Stimulated activated CD4-positive, alpha-beta T cell treated with anti-CD3 and anti-CD28 coated beads, Interleukin-12 subunit alpha, Interleukin-12 subunit beta, amount 100 ng/mL, for 24 hours (primary cell): ENCODE measurements around the gene RELT.
A peak's percentile ranks its signal among the peaks of the same experiment; 100 is the strongest.

Source experiments
- DNase-seq, 2 experiments: peaks; one replicate each; pipeline ENCODE4 v3.0.0-alpha.2; 2020; ENCODE audit warnings: low read depth in 2 of 2

Gene RELT, protein sequence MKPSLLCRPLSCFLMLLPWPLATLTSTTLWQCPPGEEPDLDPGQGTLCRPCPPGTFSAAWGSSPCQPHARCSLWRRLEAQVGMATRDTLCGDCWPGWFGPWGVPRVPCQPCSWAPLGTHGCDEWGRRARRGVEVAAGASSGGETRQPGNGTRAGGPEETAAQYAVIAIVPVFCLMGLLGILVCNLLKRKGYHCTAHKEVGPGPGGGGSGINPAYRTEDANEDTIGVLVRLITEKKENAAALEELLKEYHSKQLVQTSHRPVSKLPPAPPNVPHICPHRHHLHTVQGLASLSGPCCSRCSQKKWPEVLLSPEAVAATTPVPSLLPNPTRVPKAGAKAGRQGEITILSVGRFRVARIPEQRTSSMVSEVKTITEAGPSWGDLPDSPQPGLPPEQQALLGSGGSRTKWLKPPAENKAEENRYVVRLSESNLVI

DNA sequence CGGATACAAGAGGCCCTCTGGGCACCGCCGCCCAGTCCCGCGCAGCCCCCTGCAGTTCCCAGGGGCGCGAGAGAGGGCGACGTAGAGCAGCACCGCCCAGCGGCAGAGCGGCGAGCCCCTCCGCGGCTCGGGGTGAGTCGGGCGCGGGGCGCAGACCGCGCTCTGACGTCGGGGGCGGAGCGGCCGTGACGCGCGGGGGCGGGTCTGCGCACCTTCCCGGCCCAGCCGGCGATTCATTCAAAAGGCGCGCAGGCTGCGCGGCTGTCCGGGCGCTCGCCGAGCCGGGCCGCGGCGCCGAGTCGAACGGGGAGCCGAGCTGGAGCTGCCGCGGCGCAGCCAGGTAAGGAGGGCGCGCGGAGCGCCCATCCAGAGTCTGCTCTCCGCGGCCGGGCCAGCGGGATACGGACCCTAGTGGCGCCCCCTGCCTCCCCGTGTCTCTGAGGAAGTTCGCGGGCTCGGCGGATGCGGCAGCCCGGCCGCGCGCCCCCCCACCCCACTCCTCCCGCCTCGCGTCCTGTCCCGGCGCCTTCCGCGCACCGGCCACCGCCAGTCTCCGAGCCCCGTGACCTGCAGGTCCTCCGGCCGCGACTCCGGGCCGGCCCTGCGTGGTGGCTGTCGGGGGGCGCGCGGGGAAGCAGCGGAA is at the start of gene RELT:
TSS of gene RELT (plus strand) at position 240 of the 643 bp plus-strand sequence. CDS start 12,738 bp downstream, outside the sequence.
- DNase-seq = peak; percentile 86 to 92

DNA sequence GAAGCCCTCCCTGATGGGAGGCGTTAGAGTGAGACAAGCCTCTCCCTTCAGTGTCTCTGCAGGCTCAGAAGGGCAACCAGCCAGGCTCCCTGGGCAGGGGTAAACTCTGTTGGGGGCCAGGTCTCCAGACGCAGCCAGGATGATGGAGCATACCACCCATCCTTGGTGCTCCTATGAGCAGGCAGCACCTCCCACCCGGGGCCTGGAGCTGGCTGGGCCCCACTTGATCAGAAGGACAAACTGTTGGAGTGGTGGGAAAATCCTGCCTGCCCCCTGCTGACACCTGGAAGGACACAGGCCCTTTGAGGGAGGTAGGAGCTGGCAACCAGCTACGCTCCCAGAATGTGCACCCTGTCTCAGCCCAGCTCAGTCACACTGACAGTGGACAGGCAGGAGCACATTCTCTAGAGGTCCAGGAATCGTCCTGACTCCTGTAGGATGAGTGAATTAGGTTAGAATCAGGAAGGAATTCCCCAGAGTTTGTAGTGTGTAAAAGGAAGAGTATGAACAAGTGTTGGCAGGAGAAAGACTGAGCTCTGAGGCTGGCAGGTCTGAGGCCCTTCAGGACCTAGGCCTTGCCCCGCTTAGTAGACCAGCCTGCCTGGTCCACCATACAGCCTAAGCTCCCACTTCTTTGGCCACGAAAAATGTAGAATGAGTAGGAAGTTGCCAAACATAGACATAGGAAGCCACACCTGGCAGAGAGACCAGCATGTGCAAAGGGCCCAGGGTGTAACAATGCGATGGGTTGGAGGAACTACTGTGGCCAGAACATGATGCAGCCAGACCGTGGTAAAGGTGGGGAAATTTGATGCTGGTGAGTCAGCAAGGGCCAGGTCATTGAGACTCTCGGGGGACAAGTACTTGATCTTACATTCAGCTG is 49.0 kb upstream of the RELT start:
- DNase-seq = no peak

DNA sequence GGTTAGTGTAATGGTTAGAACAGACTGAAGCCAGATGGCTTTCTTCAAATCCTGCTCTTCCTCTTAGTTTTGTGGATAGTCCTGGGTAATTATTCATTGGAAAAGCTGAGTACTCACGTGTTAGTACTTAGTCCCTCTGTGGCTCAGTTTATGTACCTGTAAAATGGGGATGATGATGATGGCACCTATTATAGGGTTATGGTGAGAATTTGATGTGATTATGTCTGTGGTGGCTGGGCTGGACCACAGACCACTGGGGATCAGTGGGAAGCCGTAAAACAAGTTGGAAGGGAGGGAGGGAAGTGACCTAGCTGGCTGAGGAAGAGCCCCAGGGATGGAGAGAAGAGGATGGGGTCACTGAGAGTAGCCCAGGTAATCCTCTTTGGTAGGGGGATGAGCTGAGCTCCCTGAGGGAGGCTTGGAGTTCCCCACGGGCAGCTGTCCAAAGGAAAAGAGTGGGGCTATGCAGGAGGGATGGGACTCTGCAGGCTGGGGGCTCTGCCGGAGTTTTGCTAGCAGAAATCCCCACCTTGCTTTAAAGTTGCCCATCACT is 48.3 kb upstream of the RELT start:
- DNase-seq = no peak

DNA sequence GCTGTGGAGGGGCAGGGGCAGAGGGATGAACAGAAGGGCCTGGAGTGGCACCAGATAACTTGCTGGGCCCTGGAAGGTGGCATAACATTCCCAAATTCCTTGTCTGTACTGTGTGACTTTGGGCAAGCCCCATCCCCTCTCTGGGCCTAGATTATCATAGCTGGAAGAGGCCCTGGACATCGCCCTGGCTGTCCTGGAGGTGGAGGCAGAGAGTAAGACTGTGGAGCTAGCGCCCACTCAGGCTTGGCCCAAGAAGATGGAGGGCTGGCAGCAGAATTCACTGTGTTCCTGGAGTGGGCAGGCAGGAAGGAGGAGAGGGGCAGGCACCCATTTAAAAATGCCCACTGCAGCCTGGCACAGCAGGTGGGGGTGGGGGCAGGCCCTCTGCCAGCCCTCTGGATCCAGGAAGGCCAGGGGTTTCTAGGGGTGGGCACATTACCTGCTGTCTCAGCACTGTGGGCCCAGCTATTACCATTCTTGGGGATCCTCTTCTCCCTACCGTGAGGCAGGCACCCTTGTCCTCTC is 45.6 kb upstream of the RELT start:
- no peak for DNase-seq

DNA sequence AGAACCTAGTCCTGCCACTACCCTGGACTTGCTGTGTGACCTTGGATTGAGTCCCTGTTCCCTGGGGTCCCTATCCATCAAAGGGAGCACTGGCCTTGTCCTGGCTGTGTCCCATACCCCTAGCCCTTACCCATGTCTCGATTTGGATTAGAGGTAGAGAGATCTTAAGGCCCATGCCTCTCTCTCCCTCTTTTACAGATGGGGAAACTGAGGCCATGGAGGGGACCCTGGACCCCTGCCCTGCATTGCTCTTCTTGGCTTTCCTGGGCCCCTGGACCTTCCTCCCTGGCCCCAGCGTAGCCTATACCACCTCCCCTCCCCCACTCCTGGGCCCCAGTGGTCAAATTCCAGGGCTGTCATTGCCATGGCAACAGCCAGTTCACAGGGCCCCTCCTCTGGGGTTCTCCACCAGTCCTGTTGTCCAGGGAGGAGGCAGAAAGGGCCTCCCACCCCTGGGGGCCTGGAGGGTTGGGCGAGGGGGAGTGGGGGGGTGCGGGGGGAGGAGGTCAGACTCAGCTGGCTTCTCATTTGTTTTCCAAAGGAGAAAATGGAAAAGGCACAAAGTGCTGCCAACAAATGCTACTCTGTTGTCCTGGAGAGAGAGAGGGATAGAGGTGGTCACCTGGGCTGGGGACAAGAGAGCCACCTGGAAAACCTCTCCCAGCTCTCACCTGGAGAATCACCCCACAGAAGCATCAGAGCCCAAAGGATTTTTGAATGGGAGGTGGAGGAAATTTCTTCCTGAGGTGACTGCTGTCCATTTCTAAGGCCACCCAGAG is 44.9 kb upstream of the RELT start:
- no peak for DNase-seq

DNA sequence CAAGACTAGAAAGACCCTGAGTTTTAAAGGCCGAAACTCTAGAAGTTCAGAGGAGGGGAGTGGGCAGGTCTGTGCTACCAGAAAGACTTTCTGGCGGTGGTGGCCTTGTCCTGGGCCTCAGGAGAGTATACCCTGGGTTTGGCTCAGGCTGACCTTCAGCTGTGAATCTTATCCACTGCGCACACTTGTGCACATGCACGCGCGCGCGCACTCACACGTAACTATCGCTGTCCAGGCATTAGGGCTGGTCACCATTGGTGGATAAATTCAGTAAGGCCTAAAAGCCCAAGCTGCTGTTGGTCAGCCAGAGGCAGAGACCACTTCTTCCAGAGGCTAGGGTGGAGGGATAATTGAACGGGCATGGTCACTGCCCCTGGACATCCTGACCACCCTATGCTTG is 43.0 kb upstream of the RELT start:
- no peak for DNase-seq

DNA sequence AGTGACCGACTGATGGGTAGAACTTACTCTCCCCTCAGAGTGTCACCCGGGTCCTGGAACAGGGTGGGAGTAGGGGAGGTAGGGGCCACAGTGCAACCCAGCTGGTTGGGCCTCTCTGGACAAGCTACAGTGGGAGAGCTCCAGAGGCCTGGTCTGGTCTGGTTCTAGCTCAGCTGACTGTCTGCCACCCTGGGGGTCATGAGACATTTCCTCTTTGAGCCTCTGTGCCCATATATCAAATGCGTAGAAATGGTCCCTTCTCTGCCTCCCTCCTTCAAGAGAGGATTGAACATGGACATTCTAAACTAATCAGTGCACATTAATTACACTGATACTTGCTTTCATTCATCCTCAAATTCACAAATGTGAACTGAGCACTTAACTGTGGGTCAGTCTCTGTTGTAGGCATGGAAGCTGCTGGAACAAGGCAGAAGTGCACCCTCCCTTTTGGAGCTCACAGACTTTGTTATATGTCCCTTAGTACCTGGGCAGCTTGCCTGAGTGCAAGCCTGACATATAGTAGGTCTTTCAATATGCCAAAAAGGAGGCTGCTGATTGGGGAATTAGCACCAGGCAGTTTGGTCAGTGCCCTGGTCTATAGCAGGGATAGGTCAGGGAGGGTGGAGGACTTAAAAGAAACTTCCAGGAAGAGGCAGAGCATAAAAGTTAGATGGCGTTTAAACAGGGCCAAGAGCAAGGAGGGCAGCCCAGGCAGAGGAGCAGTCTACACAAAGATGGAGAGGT is 42.4 kb upstream of the RELT start:
- DNase-seq = no peak

DNA sequence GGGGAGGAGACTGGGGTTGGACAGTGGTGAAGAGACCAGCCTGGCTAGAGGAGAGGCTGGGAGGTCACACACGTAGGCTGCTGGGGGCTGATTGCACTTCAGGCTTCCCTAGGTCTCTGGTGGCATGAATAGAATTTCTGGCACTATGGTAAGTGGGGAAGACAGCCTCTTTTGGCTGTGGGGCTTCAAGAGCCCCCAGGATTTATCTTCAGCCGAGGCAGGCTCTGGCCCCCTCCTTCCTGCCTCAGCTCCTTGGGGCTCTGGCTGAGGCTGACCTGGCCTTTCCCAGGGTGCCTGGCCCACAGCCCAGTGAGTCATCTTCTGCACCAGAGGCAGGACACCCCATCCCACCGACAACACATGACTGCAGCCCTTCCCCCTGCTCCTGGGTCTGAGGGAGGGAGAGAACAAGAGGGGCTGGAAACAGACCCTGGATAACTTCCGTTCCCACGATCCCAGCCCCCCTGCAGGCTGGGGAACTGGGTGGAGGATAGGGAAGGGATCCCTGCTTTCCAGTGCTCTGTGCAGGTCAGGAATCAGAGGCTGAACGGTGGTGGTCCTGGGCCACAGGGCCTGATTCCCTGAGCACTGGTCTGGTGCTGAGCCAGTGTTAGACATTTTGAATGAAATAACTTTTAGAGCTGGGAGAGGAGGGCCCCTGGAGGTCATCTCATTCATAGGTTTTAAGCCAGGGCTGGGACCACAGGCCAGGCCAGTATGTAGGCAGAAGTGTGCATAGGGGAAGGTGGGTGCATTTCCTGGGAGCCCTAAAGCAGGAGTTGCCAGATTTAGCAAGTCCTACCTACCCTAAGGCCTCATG is 41.6 kb upstream of the RELT start:
- no peak for DNase-seq

DNA sequence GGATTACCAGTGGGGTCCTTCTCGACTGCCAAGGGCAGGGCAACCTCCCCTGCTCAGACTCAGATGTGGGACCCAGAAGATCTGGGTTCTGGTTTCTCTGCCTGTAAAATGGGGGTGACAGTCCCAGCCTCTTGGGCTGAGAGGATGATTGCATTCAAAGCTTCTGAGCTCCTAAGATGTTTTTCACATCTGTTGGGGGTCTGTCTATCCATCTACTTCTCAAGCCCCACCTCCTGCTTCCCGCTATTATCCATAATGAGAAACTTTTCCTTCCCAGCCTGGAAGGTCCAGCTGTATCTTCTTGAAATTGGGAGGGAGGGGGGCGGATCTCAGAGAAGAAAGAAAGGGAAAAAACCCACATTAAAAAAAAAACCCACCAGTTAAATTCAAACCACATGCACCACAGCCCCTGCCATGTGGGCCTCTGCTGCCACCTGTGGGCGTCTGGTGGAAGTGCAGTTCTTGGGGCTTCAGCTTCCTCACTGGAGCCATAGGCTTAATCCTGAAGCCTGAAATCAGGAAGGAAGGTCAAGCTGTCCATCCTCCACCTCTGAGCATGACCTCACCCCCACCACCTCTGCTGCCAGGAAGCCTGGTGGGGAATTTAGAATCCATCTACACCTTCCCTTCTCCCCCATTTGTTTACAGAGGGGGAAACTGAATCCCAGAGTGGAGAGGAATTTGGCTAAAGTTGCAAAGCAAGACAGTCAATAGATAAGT is 40.8 kb upstream of the RELT start:
- peak; percentile 48 to 73 for DNase-seq

DNA sequence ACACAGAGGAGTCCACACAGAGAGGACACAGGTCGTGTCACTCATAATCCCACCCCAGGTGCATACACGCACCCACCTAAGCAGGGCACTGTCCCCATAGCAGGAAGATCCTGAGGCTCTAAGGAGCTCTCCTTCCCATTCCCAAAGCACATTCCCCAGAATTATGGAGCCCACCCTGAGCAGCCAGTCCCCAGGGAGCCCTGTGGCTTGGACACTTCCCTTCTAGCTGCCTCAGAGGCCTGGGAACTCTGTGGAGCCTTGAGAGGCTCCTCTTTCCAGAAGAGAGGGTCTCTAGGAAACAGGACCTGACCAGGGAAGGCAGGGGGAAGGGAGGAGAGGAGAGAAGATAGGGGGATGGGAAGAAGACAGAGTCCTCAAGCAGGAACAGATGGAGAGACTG is 38.4 kb upstream of the RELT start:
- DNase-seq = no peak

DNA sequence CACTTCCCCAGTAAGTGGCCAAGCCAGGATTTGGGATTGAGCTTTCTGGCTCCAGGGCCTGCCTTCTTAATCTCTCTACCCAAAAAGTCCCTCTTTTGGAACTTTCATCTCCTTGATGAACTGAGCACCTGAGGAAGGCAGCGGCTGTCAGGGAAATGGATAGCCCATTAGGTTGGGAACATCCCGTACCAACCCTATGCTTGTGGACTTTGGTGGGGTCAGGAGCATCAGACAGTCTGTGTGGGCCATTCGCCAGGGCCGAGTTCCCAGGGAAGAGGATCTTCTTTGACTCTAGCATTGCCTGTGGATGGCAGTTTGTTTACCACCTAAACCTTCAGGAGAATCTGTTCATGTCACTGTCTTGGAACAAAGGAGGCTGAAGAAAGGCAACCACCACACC is 37.9 kb upstream of the RELT start:
- no peak for DNase-seq

DNA sequence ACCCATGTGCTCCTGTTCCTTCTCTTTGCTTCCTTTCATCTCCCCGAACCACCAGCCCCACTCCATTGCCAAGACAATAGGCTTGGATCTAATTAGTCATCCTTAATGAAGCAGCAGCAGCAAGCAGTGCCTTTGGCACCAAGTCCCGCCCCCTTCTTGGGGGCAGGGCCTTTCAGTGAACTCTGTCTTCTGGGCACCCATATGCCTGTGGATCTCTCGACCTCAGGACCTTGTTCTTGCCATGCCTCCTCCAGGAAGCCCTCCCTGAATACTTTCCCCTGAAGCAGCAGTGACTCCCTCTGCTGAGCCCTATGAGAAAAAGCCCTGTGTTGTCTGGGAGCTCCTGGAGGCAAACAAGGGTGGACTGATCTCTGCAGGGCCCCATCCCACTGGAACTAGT is 36.0 kb upstream of the RELT start:
- no peak for DNase-seq

DNA sequence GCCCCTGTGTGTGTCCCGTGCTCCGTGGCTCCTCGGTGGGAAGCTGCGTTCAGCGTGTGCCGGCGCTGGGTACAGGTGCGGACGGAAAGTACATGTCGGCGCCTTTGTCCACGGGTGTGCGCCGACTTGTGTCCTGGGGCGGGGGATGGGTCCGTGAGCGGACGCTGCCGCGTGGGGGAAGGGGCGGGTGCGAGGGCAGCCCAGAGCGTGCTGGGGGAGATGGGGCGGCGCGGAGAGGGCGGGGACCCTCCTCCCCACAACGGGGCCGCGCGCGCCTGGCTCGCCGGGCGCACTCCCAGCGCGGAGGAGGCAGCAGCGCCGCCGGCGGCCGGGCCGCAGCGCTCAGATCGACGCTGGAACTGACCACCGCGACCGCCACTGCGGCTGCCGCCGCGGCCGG is 33.6 kb upstream of the RELT start:
- no peak for DNase-seq

DNA sequence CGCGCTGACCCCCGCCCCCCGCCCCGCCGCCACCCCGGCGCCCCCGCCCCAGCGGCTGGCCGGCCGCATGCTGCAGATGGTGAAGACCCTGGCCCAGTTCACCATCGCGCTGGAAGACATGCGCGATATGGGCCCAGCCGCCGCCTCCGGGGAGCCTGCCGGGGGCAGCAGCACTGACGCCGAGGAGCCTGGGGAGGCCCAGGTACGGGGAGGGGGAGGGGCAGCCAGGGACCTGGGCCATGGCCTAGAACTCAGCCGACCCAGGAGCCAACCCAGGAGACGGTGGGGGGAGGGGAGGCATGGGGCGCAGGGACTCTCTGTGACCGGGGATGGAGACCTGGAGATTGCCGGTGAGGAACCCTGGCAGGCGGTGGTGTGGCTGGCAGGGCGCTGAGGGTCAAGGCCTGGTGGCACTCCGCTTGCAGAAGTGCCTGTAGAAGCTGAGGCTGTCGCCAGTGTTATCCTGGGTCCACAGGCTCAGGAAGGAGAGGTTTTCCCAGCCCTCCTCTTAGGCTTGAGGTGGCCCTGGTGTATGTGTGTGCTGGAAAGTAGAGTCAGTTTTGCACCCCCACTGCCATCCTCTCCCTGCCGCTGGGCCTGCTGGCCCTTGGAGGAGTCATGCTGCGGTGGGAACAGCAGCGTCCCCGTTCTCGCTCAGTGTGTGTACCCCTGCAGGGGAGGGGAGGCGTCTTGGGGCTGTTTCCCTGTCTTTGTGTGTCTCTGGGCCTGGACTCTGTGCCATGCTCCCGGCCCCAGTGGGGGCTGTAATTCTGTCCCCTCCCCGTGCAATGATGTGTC is 32.9 kb upstream of the RELT start:
- no peak for DNase-seq

DNA sequence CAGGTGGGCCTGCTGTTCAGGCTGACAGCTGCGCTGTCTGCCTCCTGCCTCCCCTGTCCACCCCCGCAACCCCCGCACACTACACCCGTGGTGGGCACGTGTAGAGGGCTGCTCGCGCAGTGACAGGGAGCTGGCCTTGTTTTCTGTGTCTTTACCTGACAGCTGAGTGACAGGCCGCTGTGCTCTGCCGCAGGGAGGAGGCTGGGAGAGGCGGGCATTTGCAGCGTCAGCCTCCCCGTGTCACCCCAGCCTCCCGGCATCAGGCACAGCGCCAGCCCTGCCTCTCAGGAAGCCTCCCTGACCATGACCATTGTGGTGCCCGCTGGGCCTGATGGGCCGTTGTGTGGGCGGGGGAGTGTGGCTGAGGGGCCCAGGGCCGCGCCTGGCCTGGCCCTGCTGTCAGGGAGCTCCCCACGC is 32.0 kb upstream of the RELT start:
- DNase-seq = no peak

DNA sequence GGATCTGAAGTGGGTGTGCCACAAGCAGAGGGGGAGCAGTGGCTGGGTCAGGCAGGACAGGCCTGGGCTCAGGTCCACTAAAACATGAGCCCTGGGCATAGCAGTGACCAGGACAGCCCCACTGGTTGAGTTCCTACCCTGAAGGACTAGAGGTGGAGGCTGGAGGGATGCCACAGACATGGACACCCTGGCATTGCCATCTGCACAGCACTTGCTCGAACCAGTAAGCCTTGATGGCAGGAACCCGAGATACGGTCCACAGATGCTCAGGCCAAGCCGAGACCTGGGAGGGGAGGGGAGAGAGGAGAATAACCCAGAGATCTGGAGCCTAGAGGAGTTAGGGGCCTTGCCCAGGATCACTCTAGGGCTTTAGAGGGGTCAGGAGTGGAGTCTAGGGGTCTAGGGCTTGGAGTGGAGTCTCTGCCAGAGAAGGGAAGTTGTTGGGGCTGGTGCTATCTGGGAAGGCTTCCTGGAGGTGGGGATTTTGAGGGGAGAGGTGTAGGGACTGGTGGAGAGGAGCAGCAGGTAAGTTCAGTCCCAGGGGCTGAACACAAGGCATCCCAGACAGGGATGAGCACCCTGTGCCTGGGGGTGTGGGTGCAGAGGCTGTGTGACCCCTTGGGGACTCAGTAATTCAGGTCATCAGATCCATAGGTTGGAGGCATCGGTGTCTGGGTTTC is 30.6 kb upstream of the RELT start:
- DNase-seq = no peak

DNA sequence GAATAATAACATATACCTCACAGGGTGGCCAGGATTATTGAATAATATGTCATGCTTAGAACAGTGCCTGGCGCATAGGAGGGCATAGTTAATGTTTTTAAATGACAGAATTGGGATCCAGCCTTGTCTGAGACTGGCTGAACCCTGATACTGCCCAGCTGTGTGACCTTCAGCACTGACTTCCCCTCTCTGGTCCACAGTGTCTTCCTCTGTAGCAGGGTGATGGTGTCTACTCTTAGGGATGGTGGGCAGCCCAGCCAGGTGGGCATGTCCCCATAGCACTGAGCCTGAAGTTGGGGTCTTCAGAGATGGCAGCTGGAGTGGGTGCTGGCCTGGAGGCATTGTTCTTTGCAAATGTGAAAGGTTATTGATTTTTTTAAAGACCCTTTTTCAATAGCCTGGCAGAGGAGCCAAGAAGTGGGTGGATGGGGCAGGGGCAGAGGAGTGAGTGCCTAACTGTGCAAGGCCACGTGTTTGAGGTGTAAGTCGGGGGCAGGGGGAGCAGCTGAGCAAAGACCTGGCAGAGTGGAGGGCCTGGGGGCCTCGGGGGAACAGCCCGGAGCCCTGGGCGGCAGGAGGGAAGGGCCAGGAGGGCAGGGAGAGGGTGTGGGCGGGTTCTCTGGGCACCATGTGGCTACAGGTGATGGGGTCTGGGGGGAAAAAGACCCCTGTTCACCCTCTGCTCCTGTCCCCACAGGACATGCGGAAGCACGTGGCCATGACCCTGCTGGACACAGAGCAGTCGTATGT is 29.8 kb upstream of the RELT start:
- DNase-seq = no peak
